ENCODE measurements around the gene CPM.

- no peak for TF ChIP-seq POLR2A (IDR thresholded peaks at IDR 0.05; ENCODE audit: low read depth, low read length)
- no peak for TF ChIP-seq POLR2AphosphoS5 (IDR thresholded peaks at IDR 0.05; ENCODE audit: low read depth, low read length)
These were observed 38.6 kb downstream of the CPM start for GRCh38 chr12:68894276-68894855.

Measured in GM12892 (cell line).